Esophagus mucosa (tissue), 1 donor: ENCODE data around the gene CA6. TPM values are rescaled to one million over a fixed set of nuclear protein-coding genes. Genes with fewer than 3 reads are reported as not detected.
A peak's percentile ranks its signal among the peaks of the same experiment; 100 is the strongest.
"Not testable (repeated sequence)": the region's sequence is repeated elsewhere in the genome, so short reads cannot be mapped to it uniquely, and the experiment has no call there.

Experiments used
- ATAC-seq: fragments of 200-7000 bp; cut with Tn5 transposase; one replicate; pipeline ENCODE4 v1.9.1; 2020
- total RNA-seq: library from RNA; stranded (reverse); gene quantifications from one replicate; pipeline ENCODE4 v1.2.4, GENCODE V29; 2023
- donor health status: DM: yes; HTN: yes; CAD: no.

Gene CA6
- total RNA-seq, 1 donor from 2014 or later, result not detected

DNA sequence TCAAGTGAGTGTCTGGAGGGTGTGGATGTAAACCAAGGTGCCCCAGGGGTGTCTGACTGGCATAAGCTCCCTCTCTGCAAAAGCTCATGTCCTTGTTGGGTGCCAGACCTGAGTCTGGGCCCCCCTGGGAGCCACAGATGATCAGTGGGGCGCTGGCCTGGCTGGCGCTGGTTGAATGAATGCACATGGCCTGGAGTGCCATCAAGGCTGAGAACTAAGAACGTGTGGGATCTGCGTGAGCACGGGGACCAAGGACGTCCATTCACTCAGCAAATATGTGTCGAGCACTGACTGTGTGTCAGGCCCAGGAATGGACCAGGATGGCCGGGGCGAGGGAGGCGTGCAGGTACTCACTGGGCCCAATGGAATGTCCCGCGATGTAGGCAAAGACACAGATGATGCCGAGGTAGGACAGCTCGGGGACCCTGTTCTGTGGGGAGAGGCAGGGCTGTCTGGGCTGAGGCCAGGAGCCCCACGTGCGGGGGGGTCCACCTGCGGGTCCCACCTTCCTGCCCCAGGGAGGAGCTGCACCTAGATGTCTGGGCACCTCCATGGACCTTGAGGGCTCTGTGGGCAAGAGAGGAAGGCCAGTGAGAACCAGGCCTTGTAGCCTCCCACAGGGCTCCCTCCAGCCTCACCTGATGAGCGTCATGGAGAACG is 61.4 kb downstream of the CA6 start:
- no peak for ATAC-seq

DNA sequence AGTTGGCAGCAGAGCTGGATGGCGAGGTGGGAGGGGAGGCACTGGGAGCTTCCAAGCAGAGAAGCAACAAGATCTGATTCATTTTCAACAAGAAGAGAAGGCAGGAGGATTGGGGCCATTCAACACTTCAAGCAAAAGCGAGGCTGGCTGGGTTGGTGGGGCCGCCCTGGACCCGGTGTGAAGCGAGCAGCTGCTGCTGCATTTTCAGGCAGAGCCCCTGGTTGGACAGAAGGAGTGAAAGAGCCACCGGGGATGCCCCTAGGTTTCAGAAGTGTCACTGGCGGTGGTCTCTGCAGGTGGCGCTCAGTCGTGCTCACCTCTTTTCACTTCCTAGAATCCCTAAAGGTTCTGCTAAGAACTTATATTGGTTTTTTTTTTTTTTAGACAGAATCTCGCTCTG is 62.6 kb downstream of the CA6 start:
- no peak for ATAC-seq

- ATAC-seq, result no peak
Observed at GRCh38 chr1:9009438-9010370, 64.0 kb downstream of the CA6 start.

GRCh38 chr1:9010781-9011323 is 65.2 kb downstream of the CA6 start:
- ATAC-seq, result peak; percentile 41

GRCh38 chr1:9013819-9014218 is 68.2 kb downstream of the CA6 start:
- no peak for ATAC-seq

GRCh38 chr1:9014475-9015375 is 69.1 kb downstream of the CA6 start:
- ATAC-seq, result no peak

DNA sequence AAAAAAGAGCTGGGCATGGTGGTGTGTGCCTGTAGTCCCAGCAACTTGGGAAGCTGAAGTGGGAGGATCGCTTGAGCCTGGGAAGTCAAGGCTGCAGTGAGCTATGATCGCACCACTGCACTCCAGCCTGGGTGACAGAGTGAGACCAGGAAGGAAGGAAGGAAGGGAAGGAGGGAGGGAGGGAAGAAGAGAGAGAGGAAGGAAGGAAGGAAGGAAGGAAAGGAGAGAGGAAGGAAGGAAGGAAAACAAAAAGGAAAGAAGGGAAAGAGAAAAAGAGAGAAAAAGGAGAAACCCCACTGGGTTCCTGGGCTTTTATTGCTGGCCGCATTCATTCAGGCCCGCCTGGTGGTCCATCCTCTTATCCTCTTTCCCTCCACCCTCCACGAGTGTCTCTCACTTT is 70.8 kb downstream of the CA6 start:
- ATAC-seq, result no peak

- ATAC-seq, result no peak
Observed at GRCh38 chr1:9018333-9018732, 72.7 kb downstream of the CA6 start.

DNA sequence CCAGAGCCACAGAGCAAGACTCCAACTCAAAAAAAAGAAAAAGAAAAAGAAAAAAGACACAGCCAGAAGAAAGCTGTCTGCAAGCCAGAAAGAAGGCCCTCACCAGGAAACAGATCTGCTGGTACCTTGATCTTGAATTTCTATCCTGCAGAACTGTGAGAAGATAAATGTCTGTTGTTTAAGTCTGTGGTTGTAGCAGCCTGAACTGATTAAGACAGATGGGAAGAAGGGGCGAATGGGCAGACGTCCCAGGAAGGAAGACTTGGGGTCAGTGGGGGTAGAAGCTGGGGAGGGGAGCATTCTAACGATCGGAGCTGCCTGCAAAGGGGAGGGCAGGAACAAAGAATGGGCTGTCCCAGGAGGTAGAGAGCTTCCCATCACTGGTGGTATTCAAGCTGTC is 74.2 kb downstream of the CA6 start:
- no peak for ATAC-seq

DNA sequence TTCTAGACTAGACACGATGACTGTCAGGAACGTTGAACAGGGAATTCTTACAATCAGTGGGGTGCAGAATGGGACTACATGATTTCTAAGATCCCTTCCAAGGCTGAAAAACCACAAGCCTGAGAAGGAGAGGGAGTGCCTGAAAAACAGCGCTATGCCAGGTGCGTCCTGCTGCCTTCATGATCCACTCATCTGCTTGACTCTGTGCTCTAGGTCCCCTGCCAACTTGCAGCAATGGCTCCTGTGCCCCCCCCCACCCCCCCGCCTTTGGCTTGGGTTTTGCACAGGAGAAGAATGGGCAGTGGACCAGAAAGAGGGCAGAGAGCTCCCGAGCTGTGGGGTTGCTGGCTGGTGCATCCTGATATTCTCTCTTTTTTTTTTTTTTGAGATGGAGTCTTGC is 74.6 kb downstream of the CA6 start:
- ATAC-seq, result no peak

- ATAC-seq, result not testable (repeated sequence)
Observed at GRCh38 chr1:9022026-9022738, 76.5 kb downstream of the CA6 start.

- ATAC-seq, result no peak
Observed at GRCh38 chr1:9022773-9023172, 77.1 kb downstream of the CA6 start.

Other genes starting within 250 kb of the CA6 start
- gene RERE, start 128.2 kb upstream of the CA6 start, total RNA-seq, result 33.0 TPM
- 1,388 TPM for gene ENO1, start 67.2 kb upstream of the CA6 start, total RNA-seq
- gene SLC2A7, start 80.6 kb downstream of the CA6 start, total RNA-seq, result not detected
- 5.9 TPM for gene SLC2A5, start 123.8 kb downstream of the CA6 start, total RNA-seq
- gene GPR157, start 183.2 kb downstream of the CA6 start, total RNA-seq, result 45.3 TPM